GM12865 (cell line): ENCODE results near the gene UBE2D3.

Experiments used
- DNase-seq: peaks from one replicate; pipeline ENCODE4 v3.0.0; 2010; ENCODE audit warnings: low read depth
- H3K4me3 ChIP-seq: 2 replicates; pipeline ENCODE4 v1.5.1; 2011; ENCODE audit warnings: mild to moderate bottlenecking, low read depth, low read length, control low read depth
- TF ChIP-seq, protein P1 (sequence below): IDR thresholded peaks from 2 replicates; pipeline ENCODE4 v1.5.1; 2011; ENCODE audit warnings: low read length, control low read depth, low read depth, inconsistent platforms; ENCODE audit not compliant: insufficient read depth; ENCODE audit errors: missing control alignments

Gene UBE2D3

DNA sequence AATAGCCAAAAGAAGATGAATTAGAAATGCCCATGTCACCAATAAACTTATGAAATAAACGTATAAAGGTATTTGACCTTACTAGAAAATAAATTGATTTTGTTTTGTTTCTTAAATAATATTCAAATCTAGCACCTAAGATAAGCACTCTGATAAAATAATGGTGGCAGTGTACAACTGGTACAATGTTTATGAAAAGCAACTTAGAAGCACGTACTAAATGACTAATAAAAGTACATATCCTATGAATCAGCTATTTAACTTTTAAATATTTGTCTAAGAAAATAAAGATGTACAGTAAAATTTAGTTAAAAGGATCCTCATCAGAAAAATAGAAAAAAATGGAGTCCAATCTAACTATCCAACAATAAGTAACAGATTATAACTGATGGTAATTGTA is 73.3 kb downstream of the UBE2D3 start:
- no peak for DNase-seq
- TF ChIP-seq, protein P1, sequence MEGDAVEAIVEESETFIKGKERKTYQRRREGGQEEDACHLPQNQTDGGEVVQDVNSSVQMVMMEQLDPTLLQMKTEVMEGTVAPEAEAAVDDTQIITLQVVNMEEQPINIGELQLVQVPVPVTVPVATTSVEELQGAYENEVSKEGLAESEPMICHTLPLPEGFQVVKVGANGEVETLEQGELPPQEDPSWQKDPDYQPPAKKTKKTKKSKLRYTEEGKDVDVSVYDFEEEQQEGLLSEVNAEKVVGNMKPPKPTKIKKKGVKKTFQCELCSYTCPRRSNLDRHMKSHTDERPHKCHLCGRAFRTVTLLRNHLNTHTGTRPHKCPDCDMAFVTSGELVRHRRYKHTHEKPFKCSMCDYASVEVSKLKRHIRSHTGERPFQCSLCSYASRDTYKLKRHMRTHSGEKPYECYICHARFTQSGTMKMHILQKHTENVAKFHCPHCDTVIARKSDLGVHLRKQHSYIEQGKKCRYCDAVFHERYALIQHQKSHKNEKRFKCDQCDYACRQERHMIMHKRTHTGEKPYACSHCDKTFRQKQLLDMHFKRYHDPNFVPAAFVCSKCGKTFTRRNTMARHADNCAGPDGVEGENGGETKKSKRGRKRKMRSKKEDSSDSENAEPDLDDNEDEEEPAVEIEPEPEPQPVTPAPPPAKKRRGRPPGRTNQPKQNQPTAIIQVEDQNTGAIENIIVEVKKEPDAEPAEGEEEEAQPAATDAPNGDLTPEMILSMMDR, result no peak
- no peak overlapping the region for H3K4me3 ChIP-seq

DNA sequence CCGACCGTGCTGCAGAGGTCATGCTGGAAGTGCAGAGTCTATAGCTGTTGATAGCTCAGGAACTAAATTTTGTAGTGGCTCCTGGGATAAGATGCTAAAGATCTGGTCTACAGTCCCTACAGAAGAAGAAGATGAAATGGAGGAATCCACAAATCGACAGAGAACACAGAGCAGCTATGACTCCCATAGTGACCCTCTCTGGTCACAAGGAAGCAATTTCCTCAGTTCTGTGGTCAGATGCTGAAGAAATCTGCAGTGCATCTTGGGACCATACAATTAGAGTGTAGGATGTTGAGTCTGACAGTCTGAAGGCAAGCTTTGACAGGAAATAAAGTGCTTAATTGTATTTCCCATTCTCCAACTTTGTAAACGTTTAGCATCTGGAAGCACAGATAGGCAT is 75.4 kb downstream of the UBE2D3 start:
- no peak overlapping the region for H3K4me3 ChIP-seq
- TF ChIP-seq, protein P1, result no peak
- no peak for DNase-seq
